Forelimb muscle (tissue), 1 donor: Measurements from ENCODE around the gene TARBP1. TPM values are rescaled to one million over a fixed set of nuclear protein-coding genes. Genes with fewer than 3 reads are reported as not detected.
"Not testable (repeated sequence)": the region's sequence is repeated elsewhere in the genome, so short reads cannot be mapped to it uniquely, and the experiment has no call there.

Source experiments
- DNase-seq: peaks from one replicate; pipeline ENCODE4 v3.0.0-alpha.2; 2013; ENCODE audit warnings: low read depth
- polyA plus RNA-seq: library from polyadenylated mRNA; unstranded; fragments of 120-200 nt; gene quantifications from one replicate; pipeline ENCODE4 v1.2.1, GENCODE V29; 2013; ENCODE audit not compliant: insufficient read length

Gene TARBP1
- polyA plus RNA-seq, 1 donor = 32.1 TPM

GRCh38 chr1:234437423-234438171 is 41.4 kb downstream of the TARBP1 start:
- no peak for DNase-seq

GRCh38 chr1:234435620-234436019 is 43.4 kb downstream of the TARBP1 start:
- no peak for DNase-seq

GRCh38 chr1:234434706-234435105 is 44.3 kb downstream of the TARBP1 start:
- no peak for DNase-seq

- DNase-seq = no peak
Observed at GRCh38 chr1:234433563-234434285, 45.3 kb downstream of the TARBP1 start.

GRCh38 chr1:234431255-234431654 is 47.7 kb downstream of the TARBP1 start:
- no peak for DNase-seq

GRCh38 chr1:234430691-234431090 is 48.3 kb downstream of the TARBP1 start:
- no peak for DNase-seq

GRCh38 chr1:234429434-234429806 is 49.6 kb downstream of the TARBP1 start:
- no peak for DNase-seq

GRCh38 chr1:234427950-234428646 is 50.9 kb downstream of the TARBP1 start:
- DNase-seq = no peak

GRCh38 chr1:234413990-234414389 is 65.0 kb downstream of the TARBP1 start:
- no peak for DNase-seq

- DNase-seq = no peak
Observed at GRCh38 chr1:234413485-234413884, 65.5 kb downstream of the TARBP1 start.

- no peak for DNase-seq
Observed at GRCh38 chr1:234412830-234413229, 66.1 kb downstream of the TARBP1 start.

- no peak for DNase-seq
Observed at GRCh38 chr1:234409328-234409727, 69.7 kb downstream of the TARBP1 start.

- no peak for DNase-seq
Observed at GRCh38 chr1:234408757-234409156, 70.2 kb downstream of the TARBP1 start.

- no peak for DNase-seq
Observed at GRCh38 chr1:234406871-234407270, 72.1 kb downstream of the TARBP1 start.

- no peak for DNase-seq
Observed at GRCh38 chr1:234405676-234406075, 73.3 kb downstream of the TARBP1 start.

- no peak for DNase-seq
Observed at GRCh38 chr1:234402939-234403338, 76.0 kb downstream of the TARBP1 start.

- no peak for DNase-seq
Observed at GRCh38 chr1:234401658-234402057, 77.3 kb downstream of the TARBP1 start.

GRCh38 chr1:234400773-234401172 is 78.2 kb downstream of the TARBP1 start:
- DNase-seq = no peak

- not testable (repeated sequence) for DNase-seq
Observed at GRCh38 chr1:234399515-234399914, 79.5 kb downstream of the TARBP1 start.

- no peak for DNase-seq
Observed at GRCh38 chr1:234398849-234399381, 80.1 kb downstream of the TARBP1 start.

- no peak for DNase-seq
Observed at GRCh38 chr1:234397732-234398131, 81.2 kb downstream of the TARBP1 start.

GRCh38 chr1:234396871-234397270 is 82.1 kb downstream of the TARBP1 start:
- DNase-seq = no peak
